ENCODE results near the gene TCERG1L.

The TCERG1L gene

DNA sequence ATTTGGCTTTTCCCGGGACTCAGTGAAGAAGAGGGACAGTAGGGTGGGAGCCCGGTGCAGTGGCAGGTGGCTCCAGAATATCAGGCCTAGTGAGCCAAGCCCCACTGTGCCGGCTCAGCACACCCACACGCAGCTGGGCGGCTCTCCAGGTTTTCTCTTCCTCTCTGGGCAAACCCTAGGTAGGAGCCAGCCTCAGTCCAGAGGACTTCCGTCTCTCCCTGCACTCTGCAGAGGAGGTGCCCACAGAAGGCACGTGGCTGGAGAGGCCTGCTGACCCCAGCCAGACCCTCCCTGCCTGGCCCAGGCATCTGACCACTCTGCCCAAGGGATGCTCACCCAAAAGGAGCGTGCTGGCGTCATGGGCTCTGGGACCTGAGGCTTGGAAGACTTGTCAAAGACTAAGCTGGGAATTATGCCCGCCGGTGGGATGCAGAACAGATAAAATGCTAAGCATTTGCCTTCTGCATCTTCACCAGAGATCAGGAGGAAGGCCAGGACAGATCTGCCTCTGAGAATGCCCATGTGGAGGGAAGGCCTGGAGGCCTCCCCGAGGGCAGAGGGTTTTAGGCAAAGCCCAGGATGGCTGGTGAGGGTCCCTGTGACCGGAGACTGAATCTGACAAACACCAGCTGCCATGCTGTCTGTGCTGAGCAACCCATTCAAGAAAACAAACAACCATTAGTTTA, 40.2 kb downstream of the TCERG1L start:
- DNase-seq (ENCODE audit: low read depth), result no peak

DNA sequence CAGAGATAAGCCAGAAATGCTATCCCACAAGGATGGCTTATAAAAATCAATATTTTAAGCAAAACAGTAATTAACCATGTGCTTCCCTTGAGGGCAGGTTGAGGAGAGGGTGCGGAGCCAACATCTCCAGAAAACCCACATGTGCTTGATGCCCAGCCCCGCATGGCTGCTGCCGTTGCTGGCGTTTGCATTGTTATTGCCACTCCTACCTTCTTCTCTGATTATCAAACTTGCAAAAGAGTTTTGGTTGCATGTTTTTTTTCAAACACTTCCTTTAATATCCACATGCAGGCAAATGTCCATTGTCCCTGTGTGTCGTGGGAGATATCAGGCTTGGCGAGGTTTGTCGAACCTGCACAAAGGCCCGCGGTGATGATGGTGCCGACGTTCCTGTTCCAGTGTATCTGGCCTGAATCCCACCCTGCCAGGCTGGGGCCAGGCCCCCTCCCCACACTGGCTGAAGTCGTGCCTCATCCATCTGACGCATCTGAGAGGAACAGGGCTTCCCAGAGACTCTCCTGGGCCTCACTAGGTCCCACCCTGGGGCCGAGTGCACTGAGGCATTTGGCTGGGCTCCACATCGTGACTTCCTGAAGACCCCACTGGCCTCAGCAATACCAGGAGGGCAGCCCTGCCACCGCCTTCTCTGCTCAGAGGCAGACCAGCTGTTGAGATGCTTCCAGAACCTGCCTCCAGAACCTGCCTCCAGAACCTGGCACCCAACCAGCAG, 40.9 kb downstream of the TCERG1L start:
- DNase-seq (ENCODE audit: low read depth), result no peak

DNA sequence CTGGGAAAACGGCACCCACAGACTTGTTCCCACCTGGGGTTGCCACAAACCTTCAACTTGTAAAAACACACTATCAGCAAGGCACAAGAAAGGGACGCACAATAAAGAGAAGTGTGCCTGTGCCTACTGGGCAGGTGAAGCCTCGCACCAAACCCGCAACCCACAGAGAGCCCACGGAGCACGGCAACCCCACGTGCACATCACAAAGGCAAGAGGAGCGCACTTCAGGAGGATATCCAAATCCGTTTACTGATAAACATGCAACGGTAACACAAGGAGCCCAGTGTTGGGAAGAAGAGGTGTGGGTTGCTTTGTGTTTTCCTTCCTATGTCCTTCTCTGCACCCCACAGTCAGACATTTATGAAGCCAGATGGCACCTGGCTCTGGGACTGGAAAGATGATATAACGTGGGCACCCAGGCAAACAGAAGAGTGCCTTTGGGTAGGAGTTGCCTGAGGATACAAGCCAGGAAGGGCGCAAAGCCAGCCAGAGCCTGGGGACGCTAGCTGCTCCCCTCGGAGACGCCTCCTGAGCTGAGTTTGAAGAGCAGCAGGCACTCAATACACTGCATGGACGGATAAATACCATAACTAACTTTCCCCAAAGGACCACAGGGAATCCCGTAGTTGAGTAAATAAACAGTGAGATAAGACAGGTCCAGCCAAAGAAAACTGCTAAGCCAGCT, 41.6 kb downstream of the TCERG1L start:
- DNase-seq (ENCODE audit: low read depth), result no peak

DNA sequence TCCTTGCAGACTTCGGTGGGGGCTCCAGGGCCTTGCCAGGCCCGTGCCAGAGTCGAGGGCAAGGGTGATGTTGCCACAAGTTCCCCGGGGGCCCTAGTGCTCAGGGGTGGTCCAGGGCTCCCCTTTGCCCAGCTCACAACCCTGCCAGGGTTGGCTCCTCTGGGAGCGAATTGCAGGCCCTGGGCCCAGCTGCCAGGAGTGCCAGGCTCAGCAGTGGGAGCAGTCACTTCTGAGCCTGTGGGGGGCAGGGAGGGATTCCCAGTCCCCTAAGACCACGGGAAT, 43.8 kb downstream of the TCERG1L start:
- DNase-seq (ENCODE audit: low read depth), result no peak

DNA sequence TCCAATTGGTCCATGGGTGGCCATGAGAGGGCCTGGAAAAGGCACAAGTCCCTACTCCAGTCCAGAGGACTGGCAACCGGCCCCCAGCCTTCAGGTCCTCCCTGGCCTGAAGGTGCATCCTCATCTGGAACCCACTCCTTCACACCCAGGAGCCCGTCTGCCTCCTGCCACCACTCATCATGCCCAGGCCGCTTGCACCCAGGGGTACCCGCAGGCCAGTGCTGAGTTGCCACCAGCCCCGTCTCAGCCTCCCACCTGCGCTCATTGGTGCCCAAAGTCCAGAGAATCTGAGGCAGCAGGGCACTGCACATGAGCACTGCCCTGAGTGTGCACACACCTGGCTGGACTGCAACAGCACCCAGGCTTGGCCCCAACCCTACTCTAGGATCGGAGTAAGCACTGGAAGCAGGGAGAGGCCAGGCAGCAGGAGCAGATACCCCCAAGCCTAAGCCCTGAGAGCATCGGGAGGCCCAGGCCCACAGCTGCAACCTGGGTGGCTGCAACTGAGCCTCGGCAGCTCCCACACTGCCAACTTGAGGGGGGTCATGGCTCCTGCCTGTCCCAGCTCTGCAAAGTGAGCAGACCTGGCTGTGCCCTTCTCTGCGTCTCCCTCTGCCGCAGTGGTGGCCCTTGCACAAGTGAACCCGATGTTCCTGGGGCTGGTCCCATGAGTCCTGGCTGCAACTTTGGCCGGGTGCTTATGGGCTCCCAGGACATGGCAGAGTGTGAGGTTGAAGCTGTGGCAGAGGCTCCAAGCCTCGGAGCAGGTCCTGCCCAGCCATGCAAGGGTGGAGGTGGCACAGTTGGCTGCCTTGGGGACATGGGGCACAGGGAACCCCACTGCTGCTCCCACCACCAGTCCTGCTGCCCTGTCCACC, 44.3 kb downstream of the TCERG1L start:
- DNase-seq (ENCODE audit: low read depth), result no peak

DNA sequence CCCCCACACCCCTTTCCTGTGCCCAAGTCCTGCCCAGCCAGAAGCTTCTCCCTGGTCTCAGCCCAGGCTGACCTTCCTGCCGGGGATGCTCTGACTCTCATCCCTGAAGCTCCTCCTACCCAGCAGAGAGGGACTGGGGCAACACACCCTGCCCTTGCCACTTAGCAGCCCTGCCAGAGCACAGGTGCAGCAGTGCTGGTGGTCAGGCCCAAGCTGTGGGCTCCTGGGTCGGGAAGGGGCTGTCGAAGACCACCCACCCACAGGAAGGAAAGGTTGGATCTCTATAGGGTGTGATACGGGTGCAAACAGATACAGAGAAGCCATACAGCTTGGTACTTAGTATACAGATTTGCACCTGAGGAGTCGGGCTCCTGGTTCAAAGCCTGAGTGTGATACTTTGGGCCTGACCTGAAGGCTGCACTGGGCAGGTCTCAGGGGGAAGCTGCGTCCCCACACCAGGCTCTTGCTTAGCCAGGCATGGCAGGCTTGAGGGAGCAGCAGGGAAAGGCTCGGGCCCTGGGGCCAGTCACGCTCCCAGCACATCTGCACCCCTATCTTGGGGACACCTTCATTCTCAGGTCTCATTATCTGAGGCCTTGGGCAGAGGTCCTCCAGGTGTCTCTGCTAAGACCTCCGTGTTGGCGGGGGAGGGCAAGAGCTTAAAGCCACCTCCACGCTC, 47.3 kb downstream of the TCERG1L start:
- no peak for DNase-seq (ENCODE audit: low read depth)

DNA sequence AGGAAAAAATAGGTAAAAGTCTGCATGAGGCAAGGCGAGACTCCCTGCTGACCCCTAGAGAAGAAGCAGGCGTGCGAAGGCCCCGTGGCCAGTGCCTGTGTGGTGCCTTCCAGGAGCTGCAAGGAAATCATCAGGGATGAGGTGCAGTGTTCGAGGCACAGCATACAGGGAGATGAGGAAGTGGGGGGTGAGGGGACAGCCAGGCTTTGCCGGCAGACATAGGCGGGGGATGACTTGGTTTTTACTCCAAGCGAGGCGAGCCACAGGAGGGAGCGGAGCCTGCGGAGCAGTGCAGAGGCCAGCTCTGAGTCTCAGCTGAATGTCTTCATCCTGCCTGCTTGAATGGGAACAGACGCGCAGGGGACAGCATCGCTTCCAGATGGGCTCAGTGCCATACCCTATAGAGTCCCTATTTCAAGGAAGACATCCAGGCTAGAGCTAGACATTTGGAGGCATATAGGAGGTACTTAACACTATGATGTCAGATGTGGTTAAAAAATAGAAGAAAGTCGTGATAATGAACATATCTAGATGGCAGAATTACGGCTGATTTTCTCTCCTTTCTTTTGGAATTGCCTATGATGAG, 49.5 kb downstream of the TCERG1L start:
- no peak for DNase-seq (ENCODE audit: low read depth)

DNA sequence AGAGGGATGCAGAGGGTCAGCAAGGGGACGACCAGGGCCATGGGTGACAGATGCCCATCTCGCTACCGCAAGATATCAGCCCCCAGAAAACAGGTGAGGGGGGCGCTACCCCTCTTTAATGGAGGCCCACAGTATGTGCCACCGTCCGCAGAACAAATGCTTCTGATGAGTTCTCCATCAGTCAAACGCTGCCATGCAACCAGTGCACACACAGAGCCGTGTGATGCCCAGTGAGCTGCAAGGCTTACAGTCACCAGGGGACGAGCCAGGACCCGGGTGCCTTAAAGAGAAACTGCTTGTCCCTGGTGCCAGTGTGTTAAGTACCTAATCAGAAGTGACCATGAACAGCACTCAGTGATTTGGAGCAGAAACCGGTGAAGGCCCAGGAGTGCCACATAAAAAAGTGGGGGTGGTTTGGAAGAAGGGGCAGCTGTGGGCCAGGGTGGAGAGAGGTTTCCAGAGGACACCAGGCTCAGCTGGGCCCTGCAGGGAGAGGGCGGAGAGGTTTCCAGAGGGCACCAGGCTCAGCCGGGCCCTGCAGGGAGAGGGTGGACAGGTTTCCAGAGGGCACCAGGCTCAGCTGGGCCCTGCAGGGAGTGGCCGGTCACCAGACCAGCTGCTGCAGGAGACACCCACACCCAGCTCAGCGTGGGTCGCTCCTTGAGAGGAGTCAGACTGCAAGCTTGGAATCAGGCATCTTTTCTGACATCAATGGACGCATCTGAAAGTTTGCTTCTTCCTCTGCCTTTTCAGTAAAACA, 50.9 kb downstream of the TCERG1L start:
- DNase-seq (ENCODE audit: low read depth), result no peak

DNA sequence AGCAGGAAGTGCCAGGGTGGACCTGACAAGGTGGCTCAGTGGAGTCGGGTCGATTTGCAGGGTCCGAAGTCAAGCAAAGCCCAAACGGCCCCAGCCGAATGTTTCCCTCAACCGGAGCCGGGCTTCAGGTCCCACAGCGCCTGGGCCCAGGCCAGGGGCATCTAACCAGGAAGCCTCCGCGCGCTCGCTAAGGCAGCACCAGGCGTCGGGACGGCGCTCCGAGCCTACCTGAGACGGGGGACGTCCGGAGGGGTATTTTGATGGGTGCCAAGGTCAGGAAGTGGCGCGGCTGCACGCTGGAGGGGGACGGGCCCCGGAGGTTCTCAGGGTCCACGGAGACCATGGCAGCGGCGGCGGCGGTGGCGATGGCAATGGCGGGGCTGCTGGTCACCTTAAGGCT, 51.5 kb downstream of the TCERG1L start:
- DNase-seq (ENCODE audit: low read depth), result no peak

DNA sequence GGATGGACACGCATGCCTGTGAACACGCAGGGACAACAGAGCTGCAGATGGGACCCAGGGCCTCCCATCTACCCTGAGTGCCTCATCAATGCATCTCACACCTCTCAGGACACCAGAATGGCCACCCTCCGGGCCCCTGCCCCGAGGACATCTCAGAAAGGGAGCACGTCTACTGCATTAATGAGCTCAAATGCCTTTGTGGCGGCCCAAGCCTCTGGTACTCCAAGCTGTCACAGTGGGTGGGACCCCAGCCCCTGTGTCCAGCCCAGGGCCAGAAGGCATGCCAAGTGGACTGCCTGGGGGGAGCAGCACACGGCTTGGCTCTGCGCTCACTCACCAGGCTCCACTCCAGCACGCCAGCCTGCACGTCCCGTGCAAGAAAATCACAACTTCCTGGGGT, 52.0 kb downstream of the TCERG1L start:
- no peak for DNase-seq (ENCODE audit: low read depth)

DNA sequence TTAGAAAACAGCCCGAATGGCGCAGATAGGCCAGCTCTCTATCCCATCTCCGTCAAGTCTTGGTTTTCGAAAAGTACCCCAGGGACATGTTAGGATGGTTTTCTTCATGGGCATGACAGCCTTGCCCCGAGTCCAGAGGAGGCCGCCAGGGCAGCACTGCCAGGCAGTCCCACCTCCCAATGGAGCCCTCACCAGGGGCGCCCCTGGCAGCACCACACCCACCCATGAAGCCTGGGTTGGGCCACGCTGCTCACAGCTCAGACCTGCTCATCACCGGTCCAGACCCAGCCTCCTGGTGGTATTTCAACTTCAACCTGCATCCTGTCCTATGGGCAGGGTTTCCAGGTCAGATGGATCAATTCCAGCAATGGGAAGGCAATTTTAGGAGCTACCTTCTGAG, 53.3 kb downstream of the TCERG1L start:
- no peak for DNase-seq (ENCODE audit: low read depth)

DNA sequence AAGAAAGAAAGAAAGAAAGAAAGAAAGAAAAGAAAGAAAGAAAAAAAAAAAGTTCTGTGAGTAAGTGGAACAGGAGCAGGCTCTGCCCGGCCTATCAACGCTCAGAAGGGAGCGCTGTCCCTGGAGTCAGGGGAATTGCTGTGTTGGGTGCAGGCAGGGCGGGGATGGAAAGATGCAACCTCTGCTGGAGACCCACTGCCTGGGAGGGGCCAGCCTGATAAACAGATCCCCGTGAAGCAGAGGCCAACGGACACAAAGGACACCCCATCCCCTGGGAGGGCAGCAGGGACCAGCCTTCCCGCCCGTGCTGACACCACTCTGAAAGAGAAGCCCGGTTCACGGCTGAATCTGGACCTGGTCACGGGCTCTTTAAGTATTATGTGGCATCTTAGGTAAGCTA, 54.5 kb downstream of the TCERG1L start:
- DNase-seq (ENCODE audit: low read depth), result no peak

DNA sequence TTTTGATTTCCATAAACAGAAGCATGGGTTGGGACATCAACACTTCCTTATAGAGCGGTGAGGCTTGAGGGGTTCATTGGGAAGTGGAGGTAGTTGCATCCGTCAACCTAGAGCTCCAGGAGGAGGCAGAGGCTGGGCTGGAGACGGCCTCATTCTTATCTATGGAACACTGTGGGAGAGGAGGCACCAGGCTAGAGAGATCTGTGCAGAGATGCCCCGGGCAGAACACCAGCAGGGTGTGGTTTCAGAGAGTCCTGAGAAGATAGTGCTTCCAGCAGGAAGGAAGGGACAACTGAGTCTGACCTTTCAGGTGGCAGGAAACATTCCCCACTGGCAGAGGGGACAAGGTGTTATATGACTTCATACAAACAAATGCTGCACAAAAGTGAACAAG, 56.7 kb downstream of the TCERG1L start:
- DNase-seq (ENCODE audit: low read depth), result no peak

DNA sequence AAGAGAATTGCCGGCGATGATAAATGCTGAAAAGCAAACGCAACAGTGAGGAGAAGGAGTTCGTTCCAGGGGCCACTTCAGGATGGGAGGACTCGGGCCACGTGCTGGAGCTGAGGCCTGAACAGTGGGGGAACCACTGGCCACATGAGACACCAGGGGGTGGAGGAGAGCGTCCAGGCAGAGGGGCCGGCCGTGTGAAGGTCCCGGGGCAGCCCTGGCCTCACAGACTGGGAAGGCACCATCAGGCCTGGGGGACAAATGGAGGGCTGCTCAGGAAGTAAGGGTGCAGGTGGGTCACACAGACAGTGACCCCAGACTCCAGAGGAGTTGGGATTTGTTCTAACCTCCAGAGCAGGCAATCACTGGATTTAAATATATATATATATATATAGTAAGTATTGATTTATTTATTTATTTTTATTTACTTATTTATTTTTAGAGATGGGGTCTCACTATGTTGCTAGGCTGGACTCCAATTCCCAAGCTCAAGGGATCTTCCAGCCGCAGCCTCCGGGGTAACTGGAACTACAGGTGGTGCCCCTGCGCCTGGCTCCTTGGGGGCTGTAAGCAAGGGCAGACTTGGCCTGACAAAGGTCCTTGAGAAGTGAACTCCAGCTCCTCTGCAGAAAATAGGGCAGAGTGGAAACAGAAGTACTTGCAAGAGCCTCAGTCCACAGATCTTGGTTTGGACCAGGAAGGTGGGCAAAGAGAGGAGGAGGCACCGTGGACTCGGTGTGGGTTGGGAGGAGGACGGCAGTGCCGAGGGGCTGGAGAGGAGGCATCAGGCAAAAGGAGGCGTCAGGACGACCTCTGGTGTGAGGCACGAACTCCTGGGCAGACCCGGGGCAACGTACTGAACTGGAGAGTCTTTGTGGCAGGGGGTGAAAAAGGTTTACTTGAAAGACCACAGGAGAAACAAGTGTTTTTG, 57.3 kb downstream of the TCERG1L start:
- DNase-seq (ENCODE audit: low read depth), result no peak

DNA sequence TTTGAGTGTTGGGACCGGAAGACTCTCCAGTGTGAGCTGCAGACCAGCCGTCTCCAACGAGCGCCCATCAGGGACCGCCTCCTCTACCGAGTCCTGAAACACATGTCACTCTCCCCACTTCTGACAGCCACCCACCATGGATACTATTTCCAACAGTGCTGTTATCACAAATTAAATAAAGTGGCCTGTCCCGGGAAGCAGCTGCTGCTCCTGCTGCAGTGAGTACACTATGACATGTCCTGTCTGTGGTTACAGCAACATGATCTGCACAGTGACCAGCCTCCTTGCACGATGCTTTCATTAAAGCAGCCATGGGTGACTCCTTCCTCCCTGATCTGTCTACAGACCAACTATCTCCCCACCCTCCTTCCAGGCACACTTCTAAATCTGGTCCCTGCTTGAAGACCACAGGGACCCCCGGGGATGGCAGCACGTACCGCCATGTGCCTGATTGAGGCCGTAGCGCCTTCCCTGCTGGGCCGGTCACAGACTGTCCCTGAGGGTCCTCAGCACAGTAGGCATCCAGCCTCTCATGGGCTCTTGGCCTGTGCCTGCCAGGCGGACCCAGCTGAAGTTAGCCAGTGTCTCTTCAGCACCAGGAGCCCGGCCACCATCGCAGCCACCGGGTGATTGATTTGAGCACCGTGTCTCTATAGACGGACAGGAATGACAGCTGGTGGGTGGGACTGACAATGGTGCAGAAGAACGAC, 58.8 kb downstream of the TCERG1L start:
- no peak for DNase-seq (ENCODE audit: low read depth)

DNA sequence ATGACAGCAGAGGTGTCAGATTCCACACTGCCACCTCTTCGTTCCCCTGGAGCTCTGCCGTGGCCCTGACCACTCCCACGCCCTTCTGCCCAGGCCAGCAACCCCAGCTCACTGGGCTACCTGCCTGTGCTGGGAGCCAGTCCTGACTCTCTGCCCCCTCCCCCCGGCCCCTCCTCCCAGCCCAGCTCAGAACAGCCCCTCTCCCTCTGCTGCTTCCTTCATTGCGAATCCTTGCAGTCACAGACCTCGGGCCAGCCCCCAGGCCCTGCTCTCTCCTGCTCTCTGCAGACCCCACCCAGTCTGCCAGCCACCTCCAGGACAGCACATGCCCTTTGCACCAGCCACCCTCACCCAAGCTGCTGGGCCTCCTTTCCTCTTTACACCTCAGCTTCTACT, 60.4 kb downstream of the TCERG1L start:
- DNase-seq (ENCODE audit: low read depth), result no peak

DNA sequence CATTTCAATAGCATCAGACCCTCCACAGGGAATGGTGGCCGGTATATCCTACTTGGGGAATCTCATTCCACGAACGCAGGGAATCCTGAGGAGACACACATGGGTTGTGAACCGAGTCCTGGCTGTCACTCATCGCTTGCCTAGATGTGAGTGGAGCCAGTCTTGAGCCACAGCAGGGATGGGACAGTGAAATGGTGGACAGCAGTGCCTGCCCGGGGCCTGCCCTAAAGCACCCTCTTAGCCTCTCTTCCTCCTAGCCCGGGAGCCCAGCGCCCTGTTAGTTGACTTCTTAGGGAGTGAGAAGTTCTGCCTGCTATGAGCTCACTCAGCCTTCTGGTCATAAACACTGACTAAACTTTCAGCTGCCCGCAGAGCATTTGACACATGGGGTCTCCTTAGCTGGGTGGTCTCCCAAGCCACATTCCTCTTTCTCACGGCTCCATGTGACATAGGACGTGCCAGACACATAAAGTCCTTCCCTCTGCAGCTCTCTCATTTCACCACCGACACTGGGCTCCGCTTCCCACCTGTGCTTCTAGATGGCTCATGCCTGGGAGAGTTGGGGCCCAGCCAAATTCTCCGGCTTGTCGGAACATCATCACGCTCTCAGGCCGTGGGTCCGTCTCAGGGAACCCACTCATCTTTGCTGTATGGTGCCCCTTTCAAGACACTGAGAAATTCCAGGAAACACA, 60.9 kb downstream of the TCERG1L start:
- no peak for DNase-seq (ENCODE audit: low read depth)

DNA sequence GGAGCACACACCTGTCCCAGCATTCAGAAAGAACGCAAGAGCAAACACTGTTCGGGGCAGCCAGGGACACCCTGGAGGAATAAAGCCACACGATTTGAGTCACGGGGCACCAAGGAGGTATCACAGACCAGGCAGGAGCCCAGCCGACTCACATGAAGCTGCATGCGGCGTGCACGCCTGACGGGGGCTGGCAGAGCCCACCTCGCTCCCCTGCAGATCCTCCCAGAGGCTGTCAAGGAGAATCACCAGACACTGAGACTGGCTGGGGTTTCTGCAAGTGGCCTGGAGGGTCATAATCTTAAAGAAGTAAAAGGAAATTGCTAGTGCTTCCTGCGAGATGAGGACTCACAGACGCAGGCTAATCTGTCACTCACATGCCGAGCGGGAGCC, 61.6 kb downstream of the TCERG1L start:
- DNase-seq (ENCODE audit: low read depth), result no peak

All from fibroblast of the conjunctiva (primary cell).